Activated CD4-positive, alpha-beta T cell treated with anti-CD3 and anti-CD28 coated beads, Interleukin-2, amount 50 U/mL, for 1 hour (primary cell): Measurements from ENCODE around the gene HSPG2.

ENCODE experiments used
- DNase-seq: peaks from one replicate; pipeline ENCODE4 v3.0.0-alpha.2; 2020

The HSPG2 gene

DNA sequence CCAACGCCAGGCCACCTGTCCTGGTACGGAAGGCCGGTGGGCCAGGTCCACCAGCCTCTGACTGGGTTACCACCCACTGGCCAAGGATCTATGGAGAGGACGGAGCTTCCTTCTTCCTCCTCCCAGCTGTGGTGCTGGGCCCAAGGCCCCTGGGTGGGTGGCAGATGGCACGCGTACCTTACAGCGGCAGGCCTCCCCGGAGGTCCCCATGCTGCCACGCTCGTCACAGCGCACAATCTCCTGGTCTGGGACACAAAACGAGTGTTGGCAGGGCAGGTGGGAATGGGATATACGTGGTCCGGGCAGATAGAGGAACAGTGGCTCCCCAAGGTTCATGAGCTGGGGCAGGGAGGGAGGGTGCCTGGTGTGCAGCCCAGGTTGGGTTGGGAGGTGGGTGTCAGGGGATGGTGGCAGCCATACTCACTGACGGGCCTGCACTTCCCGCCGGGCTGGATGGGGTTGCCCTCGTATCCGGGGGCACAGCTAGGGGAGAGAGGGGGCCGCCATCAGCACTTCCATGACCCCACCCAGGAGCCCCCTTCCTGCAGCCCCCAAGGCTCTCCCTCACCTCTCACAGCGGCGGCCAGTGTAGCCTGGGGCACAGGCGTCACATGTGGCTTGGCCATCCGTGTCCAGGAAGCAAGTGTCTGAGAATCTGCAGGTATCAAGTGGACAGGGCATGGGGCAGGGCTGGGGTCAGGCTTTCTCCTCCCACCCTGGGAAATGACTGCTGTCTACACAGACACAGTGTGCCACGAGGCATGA, 58.9 kb downstream of the HSPG2 start:
- no peak for DNase-seq

DNA sequence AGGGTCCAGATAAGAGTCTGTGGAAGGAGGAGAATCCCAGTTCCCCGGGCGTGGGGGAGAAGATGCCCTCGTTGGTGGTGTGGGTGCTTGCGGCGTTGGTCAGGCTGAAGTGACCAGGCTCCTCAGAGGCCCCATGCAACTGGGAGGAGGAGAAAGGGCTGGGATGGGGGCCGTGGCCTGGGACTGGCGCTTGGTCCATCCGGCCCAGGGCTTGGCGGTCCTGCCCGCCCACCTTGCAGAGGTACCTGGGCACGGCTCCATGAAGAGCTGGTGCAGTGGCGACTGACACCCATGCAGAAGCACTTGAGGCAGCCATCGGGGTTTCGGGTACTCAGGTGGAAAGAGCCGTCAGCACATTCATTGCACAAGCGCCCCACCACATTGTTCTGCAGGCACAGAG, 60.8 kb downstream of the HSPG2 start:
- DNase-seq, result no peak

DNA sequence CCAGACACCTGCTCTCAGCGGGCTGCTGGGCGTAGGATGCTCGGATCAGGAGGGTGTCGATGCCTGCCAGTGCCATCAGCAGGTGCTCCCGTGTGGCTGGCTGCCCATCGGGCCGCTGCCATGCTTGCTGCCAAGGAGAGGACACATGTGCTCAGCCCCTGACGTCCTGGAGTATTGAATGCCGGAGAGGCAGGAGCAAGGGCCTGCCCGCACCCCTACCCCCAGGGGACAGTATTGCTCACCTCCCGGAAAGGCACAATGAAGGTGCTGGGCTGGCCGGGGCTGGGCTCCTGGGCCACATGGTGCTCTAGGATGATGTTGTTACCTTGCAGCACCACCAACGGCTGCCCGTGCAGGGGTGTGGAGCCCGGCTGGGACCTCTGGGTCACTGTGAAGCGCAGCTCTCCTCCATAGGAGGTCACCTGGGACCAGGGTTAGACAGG, 61.5 kb downstream of the HSPG2 start:
- DNase-seq, result no peak

DNA sequence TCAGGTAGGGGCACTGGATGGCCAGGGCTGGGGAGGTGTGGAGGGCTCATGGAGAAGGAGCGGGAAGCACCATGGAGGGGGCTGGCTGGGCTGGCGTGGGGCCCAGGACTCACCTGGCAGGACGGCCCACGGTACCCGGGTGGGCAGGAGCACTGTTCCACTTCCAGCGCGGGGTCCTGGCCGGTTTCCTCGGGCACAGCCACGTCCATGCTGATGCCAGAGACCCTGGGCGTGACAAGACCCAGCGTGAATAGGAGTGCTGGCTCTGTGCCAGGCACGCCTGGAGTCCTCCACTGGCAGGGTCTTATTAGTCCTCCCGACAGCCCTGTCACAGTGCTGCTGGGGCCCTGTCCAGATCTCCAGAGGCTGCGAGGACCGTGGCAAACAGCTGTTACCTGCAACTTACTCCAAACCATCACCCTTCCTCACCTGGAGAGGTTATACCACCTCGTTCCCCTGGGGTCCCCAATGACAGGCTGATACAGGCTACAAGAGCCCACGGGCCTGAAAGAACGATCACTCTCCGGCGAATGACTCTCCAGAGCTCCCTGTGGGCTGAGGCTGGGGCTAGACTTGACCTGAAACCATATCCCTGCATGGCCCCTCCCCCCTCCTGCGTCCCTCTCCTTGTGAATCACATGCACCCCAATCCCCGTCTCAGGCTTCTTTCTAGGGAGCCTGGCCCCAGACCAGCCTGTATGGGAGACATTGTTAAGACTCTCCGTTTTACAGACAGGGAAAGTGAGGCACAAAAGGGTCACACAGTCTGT, 62.1 kb downstream of the HSPG2 start:
- no peak for DNase-seq

DNA sequence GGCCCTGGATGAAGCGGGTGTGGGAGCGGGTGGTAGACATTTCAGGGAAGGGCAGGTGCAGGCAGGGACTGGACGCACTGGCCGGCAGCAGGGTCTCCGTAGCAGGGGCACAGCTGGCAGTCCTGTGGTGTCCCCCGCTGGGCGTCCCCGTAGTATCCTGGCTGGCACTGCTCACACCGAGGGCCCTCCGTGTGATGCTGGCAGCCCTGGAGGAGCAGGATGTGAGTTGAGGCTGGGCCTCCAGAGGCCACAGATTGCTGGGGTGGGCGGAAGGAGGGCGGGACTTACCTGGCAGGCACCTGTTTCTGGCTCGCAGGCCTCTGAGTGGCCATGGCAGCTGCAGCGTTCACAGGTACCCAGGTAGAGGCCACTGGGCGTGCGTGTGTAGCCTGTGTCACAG, 62.8 kb downstream of the HSPG2 start:
- DNase-seq, result no peak

DNA sequence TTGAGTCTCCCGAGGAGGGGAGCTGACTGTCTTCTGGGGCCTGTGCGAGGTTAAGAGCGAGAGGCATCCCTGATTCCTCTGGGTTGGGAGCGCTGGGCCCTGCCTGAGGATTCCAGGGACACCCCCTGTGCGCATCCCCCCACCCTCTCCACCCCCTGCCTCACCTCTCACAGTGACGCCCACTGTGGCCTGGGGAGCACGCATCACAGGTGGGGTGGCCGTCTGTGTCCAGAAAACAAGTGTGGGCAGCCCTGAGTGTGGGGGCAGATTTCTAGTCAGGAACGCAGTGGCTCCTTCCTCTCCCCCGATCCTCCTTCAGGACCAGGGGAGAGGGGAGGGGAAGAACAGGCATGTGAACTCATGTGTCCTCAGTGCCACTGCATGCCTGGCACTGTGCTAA, 63.3 kb downstream of the HSPG2 start:
- DNase-seq, result no peak

DNA sequence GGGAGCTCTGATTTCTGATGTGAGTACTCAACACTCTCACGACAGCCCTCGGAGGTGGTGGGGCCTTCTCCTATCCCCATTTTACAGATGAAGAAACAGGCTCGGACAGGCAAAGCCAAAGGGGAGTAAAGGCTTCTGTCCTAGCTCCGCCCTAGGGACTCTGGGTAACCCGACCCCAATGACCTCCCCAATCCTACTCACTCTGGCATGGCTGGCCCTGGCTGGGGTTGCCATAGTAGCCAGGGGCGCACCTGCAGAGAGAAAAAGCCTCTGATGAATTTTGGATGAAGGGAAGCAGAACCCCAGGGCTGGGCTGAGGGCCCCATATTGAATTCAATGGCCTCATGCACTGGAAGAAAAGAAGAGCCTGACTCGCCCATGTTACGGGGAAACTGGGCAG, 63.9 kb downstream of the HSPG2 start:
- no peak for DNase-seq

DNA sequence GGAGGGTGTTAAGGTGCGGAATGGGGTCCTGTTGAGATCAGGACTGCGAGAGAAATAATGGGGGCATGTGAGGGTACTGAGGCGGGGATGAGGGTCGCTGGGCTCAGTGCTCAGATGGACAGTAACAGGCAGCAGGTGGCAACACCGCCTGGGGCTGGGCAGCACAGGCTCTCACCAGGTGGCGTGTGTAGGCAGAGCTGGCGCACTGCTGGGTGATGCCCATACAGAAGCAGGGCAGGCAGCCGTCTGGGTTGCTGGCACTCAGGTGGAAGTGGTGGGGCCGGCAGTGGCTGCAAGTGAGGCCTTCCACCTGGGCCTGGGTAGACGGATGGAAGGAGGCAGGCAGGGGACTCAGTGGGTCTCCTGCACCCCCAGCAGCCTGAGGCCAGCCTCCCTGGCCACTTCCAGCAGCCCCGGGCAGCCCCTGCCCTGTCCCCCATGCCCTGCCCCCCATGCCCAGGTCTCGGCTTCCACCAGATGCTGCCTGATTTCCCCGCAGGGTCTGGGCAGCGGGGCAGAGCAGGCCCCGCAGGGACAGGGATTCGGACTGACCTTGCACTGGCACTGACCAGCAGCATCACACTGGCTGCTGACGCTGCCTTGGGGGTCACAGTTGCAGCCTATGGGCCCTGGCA, 64.5 kb downstream of the HSPG2 start:
- DNase-seq, result no peak

DNA sequence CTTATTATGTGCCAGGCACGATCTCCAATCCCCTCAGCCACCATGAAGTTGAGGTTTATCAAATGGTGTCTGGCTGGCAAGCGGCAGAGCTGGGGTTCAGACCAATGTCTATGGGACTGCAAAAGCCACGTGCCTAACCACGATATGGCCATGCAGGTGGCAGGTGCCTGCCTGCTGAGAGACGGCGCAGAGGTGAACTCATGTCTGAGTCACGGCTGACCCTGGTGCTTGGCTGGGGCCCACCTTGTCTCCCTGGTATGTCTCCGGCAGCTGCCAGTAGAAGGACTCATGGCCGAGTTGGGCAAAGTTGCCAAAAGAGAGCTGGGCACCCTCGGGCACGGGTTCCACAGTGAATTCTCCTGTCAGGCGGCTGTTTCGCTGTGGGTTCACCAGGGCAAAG, 65.2 kb downstream of the HSPG2 start:
- DNase-seq, result no peak

DNA sequence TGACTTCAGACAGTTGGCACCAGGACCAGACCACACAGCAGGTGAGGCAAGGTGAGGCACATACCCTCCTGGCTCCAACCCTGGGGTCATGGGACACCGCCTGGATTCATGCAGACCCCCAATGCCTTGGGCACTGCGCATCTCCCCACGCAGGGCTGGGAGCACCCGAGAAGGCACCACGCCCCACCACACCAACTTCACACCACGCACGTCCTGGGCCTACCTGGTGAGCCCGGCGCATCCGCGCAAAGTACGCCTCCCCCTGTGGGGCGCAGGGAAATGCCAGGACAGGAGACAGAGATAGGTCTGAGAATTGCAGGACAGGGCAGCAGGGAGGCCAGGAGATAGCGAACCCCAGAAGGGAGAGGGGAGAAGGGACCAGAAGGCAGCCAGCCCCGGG, 66.5 kb downstream of the HSPG2 start:
- DNase-seq, result no peak

DNA sequence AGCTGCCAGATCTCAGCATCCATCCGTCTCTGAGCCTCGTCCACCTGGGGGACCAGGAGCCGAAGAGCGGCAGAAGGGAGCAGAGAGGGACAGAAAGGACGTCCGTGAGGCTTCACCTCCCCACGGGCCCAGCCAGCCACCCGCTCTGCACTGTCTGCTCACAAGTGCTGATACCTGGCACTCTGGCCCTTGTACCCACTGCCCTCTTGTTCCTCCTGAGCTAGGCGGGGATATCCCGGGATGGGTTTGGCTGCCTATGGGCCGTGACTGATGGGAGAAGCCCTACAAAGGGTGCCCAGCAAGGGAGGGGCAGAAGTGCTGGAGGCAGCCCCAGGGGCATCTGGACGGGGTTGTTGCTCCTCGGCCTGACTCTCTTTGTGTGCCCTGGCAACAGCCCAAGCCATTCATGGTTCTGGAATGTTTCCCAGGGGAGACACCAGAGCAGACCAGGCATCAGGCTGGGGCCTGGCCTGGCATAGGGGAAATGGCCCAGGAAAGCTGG, 67.4 kb downstream of the HSPG2 start:
- no peak for DNase-seq

DNA sequence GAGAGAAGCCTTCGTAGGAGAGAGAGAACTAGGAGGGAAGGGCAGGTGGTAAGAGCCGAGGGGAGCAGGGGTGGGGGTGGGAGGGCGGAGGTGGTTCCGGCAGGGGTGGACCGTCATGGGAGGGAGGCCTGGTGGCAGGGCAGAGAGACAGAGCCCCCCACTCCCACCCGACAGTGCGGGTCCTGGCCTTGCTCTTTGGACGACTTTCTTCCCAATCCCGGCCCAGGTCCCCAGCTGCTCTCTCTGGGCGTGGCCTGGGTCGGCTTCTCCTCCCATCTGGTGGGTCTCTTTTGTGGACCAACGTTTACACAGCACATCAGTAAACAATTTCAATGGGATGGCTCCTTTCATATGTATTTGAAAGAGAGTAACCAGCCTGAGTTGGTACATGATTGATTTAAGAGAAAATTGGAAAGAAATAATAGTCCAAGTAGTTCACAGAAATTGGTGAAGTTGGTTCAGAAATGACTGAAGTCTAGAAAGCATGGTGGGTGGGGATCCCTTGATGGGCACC, 68.1 kb downstream of the HSPG2 start:
- DNase-seq, result no peak

DNA sequence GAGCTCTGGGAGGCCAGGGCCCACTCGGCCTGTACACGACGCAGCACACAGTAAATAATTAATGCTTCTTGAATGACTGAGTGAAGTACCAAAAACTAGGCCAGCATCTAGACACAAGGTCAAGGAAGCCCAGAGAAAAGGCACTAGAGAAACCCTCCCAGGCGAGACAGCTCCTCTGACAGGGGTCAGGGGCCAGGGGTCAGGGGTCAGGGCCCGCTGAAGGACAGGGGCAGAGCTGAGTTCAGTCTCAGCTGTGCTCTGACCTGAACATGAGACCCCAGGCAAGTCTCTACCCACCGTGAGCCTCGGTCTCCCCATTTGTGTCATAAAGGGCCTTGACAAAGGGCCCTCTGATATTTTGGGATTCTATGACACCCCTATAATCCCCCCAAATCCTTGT, 68.6 kb downstream of the HSPG2 start:
- no peak for DNase-seq

DNA sequence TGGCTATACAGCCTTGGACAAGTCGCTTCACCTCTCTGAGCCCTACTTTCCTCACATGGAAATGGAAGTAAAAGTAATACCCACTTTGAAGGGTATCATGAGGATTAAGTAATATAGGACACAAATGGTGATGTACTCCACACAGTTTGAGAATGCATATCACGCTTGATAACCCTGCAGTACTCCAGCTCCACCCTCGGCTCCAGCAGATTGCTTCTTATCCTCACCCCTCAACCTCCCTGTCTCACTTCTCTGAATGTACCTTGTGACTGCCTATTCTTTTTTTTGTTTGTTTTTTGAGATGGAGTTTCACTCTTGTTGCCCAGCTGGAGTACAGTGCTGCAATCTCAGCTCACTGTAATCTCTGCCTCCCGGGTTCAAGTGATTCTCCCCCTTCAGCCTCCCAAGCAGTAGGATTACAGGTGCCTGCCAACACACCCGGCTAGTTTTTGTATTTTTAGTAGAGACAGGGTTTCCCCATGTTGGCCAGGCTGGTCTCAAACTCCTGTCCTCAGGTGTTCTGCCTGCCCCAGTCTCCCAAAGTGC, 69.6 kb downstream of the HSPG2 start:
- DNase-seq, result no peak

DNA sequence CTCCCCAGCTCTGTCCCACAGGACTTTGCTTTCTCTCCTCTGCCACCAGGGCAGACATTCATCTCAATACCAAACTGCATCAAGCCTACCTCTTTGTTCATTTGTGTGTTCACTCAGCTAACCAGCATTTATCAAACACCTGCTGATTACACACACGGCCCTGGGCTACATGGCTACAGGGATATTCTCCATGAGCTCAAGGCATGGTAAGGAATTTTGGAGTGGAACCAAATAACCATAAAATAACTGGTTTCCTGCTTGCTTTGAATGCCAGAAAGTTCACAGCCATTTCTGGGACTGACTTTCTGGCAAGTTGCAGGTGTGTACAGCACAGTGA, 70.4 kb downstream of the HSPG2 start:
- no peak for DNase-seq

DNA sequence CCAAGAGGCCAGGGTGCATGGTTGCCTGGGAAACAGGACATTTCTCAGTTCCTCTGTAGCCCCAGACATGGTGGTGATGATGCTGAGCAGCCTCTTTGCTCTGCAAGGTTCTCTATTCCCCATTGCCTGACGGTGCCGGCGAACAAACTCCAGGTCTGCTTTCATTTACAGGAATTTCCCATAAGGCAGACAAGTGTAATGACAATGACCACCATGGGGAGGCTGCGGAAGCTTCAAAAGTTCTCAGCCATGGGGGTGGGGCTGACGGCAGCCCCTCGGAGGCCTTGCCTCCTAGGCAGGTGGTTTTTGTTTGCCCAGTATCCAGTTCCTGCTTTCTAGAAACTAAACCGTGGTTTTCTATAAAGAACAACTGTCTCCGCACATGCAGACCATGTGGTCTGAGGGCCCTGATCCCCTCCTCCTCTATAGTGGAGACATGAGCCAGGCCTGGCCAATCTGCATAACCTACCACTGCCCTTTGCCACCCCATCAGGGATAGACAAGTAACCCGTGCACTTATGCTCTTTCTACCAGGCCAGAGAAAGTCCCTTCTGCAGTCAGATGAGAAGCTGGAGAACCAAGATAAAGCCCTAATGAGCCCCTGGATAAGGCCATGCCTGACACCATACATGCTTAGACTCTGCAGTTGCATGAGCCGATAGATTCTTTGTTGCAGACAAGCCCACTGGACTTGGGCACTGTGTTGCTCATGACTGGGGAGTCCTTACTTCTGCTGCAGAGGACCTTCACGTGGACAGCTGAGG, 71.0 kb downstream of the HSPG2 start:
- DNase-seq, result no peak

DNA sequence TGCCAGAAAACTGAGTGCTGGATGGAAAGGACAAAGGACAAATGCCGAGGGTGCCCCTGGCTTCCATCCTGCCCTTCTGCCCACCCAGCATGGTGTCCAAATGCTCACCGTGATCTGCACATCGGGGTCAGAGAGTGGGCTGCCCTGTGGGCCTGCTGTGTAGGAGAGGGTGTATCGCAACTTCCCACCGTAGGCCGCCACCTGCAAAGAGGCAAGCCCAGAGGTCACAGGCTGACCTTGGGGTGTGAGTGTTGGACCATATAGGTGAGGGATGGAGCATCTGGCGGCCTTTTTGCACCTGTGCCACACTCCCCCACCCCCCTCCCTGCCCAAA, 71.5 kb downstream of the HSPG2 start:
- DNase-seq, result no peak

DNA sequence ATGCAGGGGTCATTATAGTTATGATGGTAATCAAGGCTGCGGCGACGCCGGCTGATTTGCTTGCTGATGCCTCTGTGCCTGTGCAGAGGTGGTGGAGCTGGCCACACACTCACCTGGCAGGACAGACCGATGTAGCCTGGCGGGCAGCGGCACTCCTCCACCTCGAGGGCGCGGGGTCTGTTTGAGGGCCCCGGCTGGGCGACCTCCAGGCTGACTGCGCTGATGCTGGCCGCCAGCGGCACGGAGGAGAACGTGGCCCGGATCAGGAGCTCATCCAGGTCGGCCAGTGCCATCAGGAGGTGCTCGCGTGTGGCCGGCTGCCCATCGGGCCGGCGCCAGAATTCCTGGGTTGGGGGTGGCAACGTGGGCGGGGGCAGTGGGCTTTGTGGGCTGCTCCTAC, 72.4 kb downstream of the HSPG2 start:
- DNase-seq, result no peak

DNA sequence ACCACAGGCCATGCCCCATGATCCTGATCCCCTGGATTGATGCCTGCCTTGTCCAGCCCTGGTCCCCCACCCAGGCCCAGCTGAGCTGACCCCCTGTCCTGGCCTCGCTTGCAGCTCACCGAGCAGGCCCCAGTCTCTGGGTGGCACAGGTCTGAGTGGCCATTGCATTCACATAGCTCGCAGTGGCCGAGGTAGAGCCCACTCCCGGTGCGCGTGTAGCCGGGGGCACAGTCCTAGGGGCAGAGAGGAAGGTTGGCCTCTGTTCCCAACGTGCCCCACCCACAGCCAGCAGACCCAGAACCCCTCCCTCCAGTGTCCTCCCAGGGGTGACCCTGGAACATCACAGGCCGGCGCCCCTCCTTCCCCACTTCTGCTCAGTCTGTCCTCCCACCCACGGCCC, 73.1 kb downstream of the HSPG2 start:
- DNase-seq, result no peak

DNA sequence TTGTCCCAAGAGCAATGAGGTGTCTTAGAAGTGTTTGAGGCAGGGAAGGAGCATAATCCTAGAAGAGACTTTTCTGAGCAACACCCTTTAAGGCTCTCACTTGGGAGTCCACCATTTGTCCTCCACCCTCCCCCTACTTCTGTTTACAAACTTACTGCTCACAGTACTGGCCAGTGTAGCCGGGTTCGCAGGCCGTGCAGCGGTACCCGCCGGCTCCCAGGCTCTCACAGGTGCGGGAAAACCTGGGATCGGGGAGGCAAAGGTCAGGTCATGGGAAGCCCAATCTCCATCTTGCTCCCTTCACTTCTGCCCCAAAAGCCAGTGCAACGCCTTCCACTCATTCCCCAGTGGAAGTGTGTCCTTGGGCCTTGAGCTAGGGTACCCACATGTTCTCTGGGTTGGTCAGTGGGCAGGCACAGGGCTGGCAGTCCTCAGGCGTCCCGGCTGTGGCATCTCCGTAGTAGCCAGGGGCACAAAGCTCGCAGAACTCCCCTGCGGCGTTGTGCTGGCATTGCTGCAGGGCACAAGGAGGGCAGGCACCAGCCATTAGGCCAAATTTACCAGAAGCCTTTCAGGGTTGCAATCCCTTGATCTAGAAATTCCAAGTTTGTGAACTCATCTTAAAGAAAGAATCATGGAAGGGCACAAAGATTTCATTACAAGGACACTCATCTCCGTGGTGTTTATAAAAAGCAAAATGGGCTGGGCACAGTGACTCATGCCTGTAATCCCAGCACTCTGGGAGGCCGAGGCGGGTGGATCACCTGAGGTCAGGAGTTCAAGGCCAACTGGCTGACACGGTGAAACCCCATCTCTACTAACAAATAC, 75.3 kb downstream of the HSPG2 start:
- DNase-seq, result no peak

DNA sequence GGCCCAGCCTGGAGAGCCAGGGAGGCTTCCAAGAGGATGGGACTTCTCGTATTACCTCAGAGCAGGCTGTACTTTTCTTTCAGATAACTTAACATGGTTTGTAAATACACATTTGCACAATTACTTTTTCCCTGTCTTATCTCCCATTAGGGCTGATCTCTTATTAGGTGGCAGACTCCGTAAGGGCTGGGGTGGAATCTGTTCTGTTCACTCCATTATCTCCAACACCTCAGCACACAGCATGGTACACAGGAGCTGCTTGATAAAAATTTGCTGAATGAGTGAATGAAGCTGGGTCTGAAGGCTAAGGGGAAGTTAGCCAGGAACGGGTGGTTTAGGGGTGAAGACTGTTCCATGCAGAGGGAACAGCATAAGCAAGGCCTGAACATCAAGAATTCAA, 76.1 kb downstream of the HSPG2 start:
- no peak for DNase-seq

DNA sequence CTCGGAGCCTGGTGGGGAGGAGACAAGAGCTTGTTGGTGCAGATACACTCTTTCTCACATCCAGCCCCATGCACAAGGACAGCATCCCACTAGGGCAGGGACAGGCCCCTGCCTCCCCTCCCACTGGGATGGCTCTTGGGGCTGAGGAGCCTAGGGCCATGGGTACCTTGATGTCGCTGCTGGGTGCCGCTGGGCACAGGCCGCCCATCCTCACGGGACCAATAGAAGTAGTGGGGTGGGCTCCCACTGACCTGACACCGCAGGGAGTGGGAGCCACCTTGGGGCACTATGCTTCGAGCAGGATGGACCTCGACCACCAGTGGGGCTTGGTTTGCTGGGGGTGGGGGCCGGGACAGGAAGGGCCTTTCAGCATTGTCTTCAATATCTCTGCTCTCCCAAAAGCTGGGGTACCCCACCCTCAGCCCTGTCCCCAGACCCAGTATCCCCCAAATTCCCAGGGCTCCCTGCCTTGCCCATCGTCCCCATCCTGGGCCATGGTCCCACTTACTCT, 77.4 kb downstream of the HSPG2 start:
- DNase-seq, result no peak
